GM18517 (cell line): ENCODE data around the gene TRMT10A.
"Not testable (repeated sequence)": the region's sequence is repeated elsewhere in the genome, so short reads cannot be mapped to it uniquely, and the experiment has no call there.

ENCODE experiments used
- ATAC-seq: cut with Tn5 transposase; IDR thresholded peaks from one replicate; pipeline ENCODE4 v1.9.1; 2021; ENCODE audit warnings: mild to moderate bottlenecking, moderate library complexity; ENCODE audit not compliant: unreplicated experiment

The TRMT10A gene

GRCh38 chr4:99564921-99565320 is 1.1 kb upstream of the TRMT10A start:
- no peak for ATAC-seq

GRCh38 chr4:99552872-99553271 is 11.0 kb downstream of the TRMT10A start:
- ATAC-seq, result no peak

GRCh38 chr4:99540277-99540939 is 23.4 kb downstream of the TRMT10A start:
- ATAC-seq, result no peak

GRCh38 chr4:99537674-99538073 is 26.2 kb downstream of the TRMT10A start:
- ATAC-seq, result no peak

GRCh38 chr4:99536848-99537247 is 27.0 kb downstream of the TRMT10A start:
- ATAC-seq, result no peak

GRCh38 chr4:99536271-99536670 is 27.6 kb downstream of the TRMT10A start:
- ATAC-seq, result no peak

- not testable (repeated sequence) for ATAC-seq
These were observed 29.1 kb downstream of the TRMT10A start for GRCh38 chr4:99534699-99535098.

GRCh38 chr4:99529956-99530355 is 33.9 kb downstream of the TRMT10A start:
- no peak for ATAC-seq

GRCh38 chr4:99529228-99529627 is 34.6 kb downstream of the TRMT10A start:
- ATAC-seq, result no peak

- no peak for ATAC-seq
These were observed 45.1 kb downstream of the TRMT10A start for GRCh38 chr4:99518601-99519295.

GRCh38 chr4:99510721-99511120 is 53.1 kb downstream of the TRMT10A start, which contains the start of gene C4orf17:
TSS of gene C4orf17 (plus strand) at chr4:99511021. CDS start at chr4:99513082, 2,061 bp downstream.
- no peak for ATAC-seq

GRCh38 chr4:99507762-99508161 is 56.1 kb downstream of the TRMT10A start:
- no peak for ATAC-seq

- no peak for ATAC-seq
These were observed 56.5 kb downstream of the TRMT10A start for GRCh38 chr4:99507349-99507748.

- ATAC-seq, result no peak
These were observed 57.1 kb downstream of the TRMT10A start for GRCh38 chr4:99506781-99507180.

GRCh38 chr4:99504804-99505502 is 58.9 kb downstream of the TRMT10A start:
- ATAC-seq, result no peak
